Coronary artery (tissue), 2 donors: Measurements from ENCODE around the gene MYBBP1A.

Experiments used
- DNase-seq: peaks from one replicate; pipeline ENCODE4 v3.0.0-alpha.2; 2017; ENCODE audit warnings: low spot score
- H3K27ac ChIP-seq, 2 donors: fragments of 200-600 bp; sonication (generic); one replicate each; pipeline ENCODE4 v1.5.1; 2016 to 2019
- H3K4me3 ChIP-seq: fragments of 200-600 bp; sonication (generic); 2 replicates; pipeline ENCODE4 v1.5.1; 2016; ENCODE audit warnings: mild to moderate bottlenecking, moderate library complexity
- CTCF ChIP-seq: fragments of 200-600 bp; sonication (generic); IDR thresholded peaks from one replicate; pipeline ENCODE4 v1.5.1; 2019; ENCODE audit warnings: antibody characterized with exemption

The MYBBP1A gene

DNA sequence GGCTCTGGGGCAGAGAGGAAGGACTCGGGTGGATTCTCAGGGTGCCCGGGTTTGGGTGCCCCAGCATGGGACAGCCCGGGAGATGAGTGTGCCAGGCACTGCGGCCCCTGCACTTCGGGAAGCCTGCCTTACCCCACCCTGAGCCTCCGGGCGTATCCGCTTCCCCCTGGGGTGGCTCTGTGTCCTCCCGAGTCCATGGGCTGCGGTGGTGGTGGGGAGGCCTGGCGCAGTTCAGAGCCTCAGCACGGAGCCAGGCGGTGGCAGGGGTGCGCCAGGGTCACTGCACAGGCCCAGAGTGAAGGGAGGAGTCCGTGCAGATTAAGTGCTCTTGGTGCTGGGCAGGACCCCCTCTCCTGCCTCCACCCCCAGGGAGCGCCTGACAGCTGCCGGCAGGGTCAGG is 20.7 kb downstream of the MYBBP1A start:
- Histone ChIP-seq H3K27ac (peak overlapping the region in 1 of 2 donors; percentile 76), H3K4me3 (no peak overlapping the region)
- TF ChIP-seq CTCF: no peak
- DNase-seq: no peak

DNA sequence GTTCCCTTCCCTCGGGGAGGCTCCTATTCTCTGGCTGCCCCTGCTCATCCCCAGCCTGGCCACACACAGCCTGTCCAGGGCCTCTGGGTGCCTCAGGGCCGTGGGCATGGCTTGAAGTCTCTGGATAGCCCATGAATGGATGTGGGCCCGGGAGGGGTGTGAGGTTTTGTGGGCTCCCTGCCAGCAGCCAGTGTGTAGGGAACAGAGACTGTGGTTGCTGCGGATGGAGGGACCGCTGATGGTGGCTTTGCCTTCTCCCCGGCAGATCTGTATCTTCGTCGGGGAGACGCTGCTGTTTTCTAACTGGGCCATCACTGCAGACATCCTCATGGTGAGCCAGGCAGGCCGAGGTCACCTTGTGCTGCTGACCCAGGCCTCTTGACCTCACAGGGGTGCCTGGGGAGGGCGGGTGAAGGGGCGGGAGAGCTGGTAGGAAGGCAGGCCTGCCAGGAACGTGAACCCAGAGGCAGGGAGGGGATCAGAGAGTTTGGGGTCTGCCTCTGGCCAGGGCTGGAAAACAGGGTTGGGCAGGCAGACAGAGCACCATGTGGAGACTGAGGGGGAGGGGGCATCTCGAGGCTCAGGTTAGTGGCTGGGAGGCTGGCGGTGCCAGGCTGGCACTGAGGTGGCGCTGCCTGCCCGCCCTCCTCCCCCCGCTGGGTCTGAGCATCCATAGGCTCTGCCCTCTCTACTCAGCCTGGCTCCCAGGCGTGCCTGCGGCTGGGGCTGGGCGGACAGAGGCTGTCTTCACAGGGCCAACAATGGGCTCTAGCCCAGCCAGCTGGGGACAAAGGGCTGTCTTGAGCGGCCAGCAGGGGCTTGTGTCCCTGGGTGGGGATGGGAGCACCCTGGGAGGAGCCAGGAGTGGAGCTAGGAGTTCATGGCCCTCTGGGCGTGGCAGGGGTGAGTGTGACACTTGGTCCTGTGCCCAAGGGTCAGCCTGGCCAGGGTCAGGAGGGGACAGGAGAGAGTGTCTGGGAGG is 21.4 kb downstream of the MYBBP1A start:
- TF ChIP-seq CTCF: no peak
- no peak for DNase-seq
- Histone ChIP-seq H3K27ac (peak overlapping the region in 1 of 2 donors; percentile 76), H3K4me3 (no peak overlapping the region)

DNA sequence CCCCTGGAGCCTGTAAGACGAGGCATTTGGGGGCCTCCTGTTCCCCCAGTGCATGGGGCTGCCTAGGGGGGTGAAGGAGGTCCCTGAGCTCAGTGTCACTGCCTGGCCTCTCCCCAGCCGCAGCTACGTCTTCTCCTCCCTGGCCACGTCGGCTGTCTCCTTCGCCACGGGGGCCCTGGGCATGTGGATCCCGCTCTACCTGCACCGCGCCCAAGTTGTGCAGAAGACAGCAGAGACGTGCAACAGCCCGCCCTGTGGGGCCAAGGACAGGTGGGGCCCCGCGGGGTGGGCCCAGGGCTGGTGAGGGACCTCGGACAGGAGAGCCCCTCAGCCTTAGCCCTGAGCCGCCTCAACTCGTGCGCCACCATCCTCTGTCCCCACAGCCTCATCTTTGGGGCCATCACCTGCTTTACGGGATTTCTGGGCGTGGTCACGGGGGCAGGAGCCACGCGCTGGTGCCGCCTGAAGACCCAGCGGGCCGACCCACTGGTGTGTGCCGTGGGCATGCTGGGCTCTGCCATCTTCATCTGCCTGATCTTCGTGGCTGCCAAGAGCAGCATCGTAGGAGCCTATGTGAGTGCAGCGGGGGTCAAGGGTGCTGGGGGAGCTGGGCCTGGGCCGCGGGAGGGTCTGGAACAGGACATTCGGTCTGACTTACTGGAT is 22.2 kb downstream of the MYBBP1A start:
- H3K27ac ChIP-seq: peak overlapping the region in 1 of 2 donors; percentile 76
- DNase-seq: no peak
- H3K4me3 ChIP-seq: no peak overlapping the region
- TF ChIP-seq CTCF: no peak

DNA sequence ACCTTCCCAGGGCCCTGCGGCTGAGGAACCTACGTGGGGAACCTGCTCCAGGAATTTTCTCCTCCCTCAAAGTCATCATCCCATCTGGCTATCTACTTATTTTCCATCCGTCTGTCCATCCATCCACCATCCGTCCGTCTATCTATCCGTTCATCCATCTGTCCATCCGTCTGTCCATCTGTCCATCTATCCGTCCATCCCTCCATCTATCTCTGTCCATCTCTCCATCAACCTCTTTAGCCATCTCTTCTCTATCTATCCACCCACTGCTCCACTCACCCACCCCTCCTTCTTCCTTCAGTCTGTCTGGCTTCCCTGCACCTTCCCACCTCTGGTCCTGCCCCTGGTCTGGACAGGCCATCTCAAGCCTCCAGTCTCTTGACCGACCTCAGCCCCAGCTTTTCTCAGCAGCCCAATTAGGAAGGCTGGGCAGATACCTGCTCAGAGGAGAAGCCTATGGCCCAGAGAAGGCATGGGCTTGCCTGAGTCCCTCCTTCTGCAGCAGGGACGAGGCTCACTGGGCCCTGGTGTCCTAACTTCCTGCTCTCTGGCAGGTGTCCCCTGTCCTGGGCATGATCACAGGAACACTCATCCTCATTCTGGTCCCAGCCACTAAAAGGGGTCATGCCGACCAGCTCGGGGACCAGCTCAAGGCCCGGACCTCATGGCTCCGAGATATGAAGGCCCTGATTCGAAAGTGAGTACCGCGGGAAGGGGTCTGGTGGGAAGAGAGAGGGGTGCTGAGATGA is 23.0 kb downstream of the MYBBP1A start:
- Histone ChIP-seq H3K27ac (peak overlapping the region in 1 of 2 donors; percentile 16), H3K4me3 (no peak overlapping the region)
- no peak for TF ChIP-seq CTCF
- no peak for DNase-seq

DNA sequence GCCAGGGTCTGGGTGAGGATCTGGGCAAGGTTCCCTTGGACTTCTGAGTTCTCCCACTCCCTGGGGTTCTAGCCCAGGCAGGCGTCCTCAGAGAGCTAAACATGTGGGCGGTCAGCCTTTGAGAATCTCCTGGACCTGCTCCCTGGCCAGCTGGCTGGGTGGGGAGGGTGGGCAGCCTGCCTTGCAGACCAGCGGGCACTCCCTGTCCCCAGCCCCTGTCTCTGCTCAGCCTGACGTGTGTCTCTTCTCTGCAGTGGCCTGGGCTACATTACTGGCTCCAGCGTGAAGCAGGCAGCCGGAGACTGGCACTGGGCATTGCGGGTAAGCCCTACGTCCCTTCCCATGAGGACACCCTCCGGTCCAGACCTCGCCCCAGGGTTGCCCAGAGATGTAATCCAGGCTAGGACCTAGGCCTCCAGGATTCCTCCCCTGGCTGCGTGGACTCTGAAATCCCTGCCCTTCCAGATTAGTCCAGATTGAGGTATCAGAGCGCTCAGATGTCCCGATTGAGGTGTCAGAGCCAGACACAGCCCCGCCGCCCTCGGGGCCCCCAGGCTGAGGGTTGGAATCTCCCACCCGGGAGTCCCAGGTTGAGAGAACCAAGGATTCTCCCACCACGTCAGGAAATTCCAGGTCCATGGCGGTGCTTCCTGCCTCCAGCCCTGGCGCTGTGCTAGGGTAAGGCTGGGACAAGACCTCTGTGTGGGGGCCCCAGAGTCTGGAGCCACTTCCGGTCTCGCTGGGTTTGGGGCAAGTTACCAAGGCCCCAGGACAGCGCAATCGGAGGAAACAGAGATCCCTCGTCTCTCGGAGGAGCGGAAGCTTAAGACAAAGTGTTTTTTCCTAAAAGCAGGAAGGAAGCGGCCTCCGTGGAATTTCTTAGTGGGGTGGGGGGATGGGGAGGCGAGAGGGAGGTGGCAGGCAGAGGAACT is 24.1 kb downstream of the MYBBP1A start:
- H3K4me3 ChIP-seq: no peak overlapping the region
- H3K27ac ChIP-seq: peak overlapping the region in 1 of 2 donors; percentile 54
- no peak for DNase-seq
- TF ChIP-seq CTCF: no peak

GRCh38 chr17:4529533-4530152 is 25.5 kb downstream of the MYBBP1A start:
- Histone ChIP-seq H3K27ac (peak overlapping the region in 1 of 2 donors; percentile 51), H3K4me3 (no peak overlapping the region)
- no peak for TF ChIP-seq CTCF
- DNase-seq: no peak
